Measurements from ENCODE around the gene AUH. TPM values are rescaled to one million over a fixed set of nuclear protein-coding genes. Genes with fewer than 3 reads are reported as not detected.
"Not testable (repeated sequence)": the region's sequence is repeated elsewhere in the genome, so short reads cannot be mapped to it uniquely, and the experiment has no call there.

The AUH gene
- total RNA-seq, 2 donors from 2014 or later: 22.1 to 22.7 TPM

GRCh38 chr9:91198881-91199280, 162.8 kb downstream of the AUH start:
- intact Hi-C loops (cut with DNase I): loop anchor here in 1 of 2 donors (5.0 kb wide), 1 partner anchor 223 kb away; the partner anchor contains the start of gene NFIL3
- not testable (repeated sequence) for ATAC-seq

GRCh38 chr9:91198405-91198804, 163.3 kb downstream of the AUH start:
- intact Hi-C loops (cut with DNase I): loop anchor here in 1 of 2 donors (5.0 kb wide), 1 partner anchor 224 kb away; the partner anchor contains the start of gene NFIL3
- no peak for DNase-seq
- no peak for ATAC-seq

More at GRCh38 chr9:91198881-91199280, 162.8 kb downstream of the AUH start:
- DNase-seq: not testable (repeated sequence)

- DNase-seq (peak; percentile 69), ATAC-seq (peak; percentile 51 to 70)
- intact Hi-C loops (cut with DNase I): loop anchor here in 1 of 2 donors (5.0 kb wide), 1 partner anchor 225 kb away; the partner anchor contains the start of gene NFIL3
These were observed 164.2 kb downstream of the AUH start for GRCh38 chr9:91197232-91198181.

GRCh38 chr9:91196103-91196950, 165.4 kb downstream of the AUH start:
- ATAC-seq (no peak), DNase-seq (no peak)
- intact Hi-C loops (cut with DNase I): loop anchor here in 1 of 2 donors (5.0 kb wide), 1 partner anchor 226 kb away; the partner anchor contains the start of gene NFIL3

DNA sequence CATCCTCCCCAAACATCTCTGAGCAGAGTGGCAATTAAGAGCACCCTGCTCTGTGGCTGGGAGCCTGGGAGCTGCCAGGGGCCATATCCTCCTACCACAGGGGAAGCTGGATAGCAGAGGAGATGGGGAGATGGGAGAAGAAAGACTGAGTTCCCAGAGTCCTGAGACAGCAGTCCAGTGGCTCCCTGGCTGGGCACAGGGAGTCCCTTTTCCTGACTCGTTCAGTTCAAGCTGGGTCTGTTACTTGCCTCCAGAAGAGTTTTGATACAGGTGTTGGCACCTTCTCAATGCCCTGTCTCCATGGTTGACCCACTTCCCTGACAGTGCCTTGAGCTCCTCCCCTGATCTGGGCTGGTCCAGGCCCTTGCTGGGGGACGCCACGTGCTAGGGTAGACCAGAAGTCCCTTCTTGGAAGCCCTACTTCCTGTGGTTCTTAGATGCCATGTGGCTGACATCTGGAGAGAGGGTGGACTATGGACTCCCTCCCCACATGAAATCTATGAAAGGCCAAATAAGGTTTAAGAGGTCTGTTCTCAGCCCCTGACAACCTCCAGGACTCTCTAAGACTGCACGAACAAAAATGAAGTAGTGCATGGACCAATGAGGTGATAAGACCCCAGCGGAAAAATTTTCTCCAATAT, 166.2 kb downstream of the AUH start:
- no peak for ATAC-seq
- intact Hi-C loops (cut with DNase I): loop anchor here in 1 of 2 donors (5.0 kb wide), 1 partner anchor 227 kb away; the partner anchor contains the start of gene NFIL3
- DNase-seq: no peak

DNA sequence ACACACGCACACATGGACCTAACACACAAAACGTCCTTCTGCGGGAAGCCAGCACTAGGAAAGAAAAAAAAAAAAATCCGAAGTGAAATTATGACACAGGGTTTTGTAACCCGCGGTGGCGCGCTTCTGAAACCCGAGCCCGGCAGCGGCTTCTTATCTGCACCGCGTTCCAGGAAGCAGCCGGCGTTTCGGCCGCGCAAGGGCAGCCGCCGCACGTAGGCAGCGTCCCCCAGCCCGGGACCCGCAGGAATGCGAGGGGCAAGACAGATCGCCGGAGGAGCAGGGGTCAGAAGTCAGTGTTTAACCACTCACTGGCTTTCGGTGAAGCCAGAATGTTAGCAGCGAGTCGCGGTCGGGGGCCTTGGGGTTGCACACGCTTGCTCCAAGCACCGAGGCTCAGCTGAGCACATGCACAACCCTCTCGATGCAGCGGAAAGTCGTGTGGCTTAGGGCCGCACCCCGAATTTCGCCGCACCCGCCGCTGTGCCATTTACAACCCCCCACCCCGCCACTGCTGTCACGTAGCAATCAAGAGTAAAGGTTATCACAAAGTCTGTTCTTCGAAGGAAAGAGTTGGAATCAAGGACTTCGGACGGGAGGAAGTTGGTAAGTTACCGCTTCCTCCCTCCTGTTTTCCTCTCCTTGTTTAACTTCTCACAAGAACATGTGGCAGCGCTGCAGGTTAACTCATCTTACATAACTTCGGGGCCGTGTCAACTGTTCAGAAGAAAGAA, 167.9 kb downstream of the AUH start:
- intact Hi-C loops (cut with DNase I): loop anchor here in 1 of 2 donors (5.0 kb wide), 2 partner anchors 77 to 92 kb away; no protein-coding TSS in a partner anchor
- ATAC-seq (peak; percentile 75 to 80), DNase-seq (peak; percentile 92)

DNA sequence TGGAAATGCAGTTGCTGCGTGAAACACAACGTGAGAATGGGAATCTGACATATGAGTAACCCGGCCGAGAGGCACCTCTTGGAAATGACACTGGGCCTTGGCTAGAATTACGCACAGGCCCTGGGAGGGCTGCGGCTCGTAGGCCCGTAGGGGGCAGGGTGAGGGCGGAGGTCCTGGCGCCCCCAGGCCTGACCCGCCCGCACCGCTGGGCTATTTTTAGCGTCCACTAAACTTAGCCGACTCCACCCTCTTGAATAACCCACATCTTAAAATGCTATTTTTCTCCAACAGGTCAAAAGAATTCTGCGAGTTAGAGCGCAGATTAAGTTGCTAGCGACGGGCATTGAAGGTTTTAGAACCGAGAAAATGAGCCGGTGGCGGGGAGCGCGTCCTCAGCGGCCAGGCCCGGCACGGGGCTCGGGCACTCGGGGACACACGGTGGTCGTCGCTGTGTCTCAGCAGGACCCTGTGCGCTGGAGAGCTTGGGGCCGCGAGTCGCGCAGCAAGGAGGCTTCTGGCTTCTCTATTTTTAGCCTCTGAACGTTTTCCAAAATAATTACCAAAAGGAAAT, 168.5 kb downstream of the AUH start:
- ATAC-seq (peak; percentile 81 to 91), DNase-seq (peak; percentile 90)
- intact Hi-C loops (cut with DNase I): loop anchor here in 1 of 2 donors (5.0 kb wide), 2 partner anchors 76 to 91 kb away; no protein-coding TSS in a partner anchor

DNA sequence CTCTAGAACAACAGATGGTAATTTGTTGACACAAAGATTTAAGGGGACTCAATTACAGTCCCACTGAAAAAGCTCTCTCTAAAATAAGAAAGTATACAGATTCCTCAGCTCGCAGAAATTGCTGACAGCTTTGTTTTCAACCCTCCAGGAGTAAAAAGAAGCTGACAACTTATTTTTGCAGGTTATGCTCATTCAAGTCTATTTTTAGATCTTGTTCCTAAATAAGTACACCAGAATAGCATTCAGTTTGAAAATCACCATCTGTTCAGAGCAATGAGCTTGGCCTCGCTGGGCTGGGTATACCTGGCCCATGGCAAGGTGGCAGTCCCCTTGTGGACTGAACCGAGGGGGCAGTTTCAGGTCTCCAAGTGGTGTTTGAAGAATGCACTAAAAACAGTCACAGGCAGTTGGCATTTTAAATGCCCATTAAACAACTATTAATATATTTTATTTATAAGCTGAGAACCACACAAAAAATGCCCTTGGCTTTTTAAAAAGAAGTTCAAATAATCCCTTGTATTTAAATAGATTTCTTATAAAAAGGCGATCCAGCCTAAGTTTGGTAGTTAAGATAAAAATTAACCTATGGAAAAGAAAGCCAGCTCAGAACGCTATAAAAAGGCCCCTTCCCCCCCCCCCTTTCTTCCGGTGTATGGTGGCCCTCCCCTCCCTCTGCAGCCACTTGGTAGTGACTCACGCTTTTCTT, 169.2 kb downstream of the AUH start:
- intact Hi-C loops (cut with DNase I): loop anchor here in 1 of 2 donors (5.0 kb wide), 2 partner anchors 75 to 90 kb away; no protein-coding TSS in a partner anchor
- ATAC-seq (no peak), DNase-seq (no peak)

DNA sequence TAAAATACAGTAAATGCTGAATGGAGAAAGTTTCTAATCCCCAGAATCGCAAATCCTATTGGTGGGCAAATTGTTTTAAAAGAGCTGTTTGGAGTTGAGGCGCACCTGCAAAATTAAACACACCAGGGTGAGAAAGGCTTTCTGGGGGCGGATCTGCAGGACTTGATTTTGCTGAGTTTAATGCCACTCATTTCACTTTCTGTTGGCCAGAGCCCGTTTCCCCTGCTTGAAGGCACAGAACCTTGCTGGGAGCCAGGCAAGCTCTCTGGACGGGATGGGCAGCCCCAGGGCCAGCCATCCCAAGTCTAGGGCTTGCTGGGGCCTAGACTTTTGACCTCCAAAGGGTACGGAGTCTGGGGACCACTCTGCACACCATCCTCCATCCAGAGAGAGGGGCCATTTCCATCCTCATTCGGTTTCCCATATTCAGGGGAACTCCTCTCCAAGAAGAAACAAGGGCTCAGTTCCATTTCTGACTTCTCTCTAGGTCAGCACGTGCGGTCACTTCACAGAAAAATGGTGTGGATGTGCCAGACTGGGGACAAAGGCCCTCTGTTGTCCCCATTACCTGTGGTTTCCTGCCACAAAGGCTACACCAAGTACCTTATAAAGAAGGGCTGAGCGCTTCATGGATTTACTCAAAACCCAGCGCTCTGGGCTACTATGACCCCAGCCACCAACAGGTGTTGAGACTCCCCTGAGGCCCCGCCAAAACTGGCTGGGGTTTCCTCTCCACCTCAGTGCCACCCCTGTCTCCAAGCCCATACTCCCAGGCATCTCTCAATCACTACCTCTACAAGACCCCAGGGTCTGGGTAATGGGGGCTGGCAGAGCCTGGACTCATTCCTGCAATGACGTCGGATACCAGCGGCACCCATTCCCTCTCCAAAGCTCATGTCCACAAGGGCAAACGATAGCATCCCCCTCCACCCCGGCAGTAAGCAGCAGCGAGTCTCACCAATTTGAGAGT, 170.0 kb downstream of the AUH start:
- DNase-seq (no peak), ATAC-seq (no peak)
- intact Hi-C loops (cut with DNase I): loop anchor here in 1 of 2 donors (5.0 kb wide), 2 partner anchors 74 to 89 kb away; no protein-coding TSS in a partner anchor

DNA sequence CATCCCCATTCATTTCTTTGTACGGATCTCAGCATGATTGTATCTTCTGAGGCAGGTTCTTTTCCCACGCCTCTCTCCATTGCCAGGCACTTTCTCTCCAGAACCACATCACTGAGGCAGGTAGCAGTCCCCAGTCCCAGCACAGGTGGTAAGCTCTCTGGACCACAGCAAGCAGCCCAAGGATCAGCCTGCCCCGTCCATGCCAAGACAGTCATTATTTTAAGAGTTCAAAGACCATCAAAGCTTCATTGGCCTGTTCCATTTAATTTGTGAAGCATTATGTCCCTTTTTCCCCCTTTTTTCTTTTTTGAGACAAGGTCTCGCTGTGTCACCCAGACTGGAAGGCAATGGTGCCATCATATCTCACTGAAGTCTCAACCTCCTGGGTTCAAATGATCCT, 171.7 kb downstream of the AUH start:
- ATAC-seq (no peak), DNase-seq (no peak)
- intact Hi-C loops (cut with DNase I): loop anchor here in 1 of 2 donors (5.0 kb wide), 2 partner anchors 73 to 88 kb away; no protein-coding TSS in a partner anchor

- ATAC-seq (no peak), DNase-seq (no peak)
- intact Hi-C loops (cut with DNase I): no loop called here
These were observed 172.8 kb downstream of the AUH start for GRCh38 chr9:91188719-91189590.

- ATAC-seq: peak; percentile 44 to 51
- DNase-seq: no peak
These were observed 173.8 kb downstream of the AUH start for GRCh38 chr9:91187965-91188344.

GRCh38 chr9:91187311-91187964, 174.3 kb downstream of the AUH start:
- intact Hi-C loops (cut with DNase I): no loop called here
- DNase-seq: no peak
- ATAC-seq: no peak

More at GRCh38 chr9:91187965-91188344, 173.8 kb downstream of the AUH start:
- intact Hi-C loops (cut with DNase I): no loop called here

- DNase-seq (no peak), ATAC-seq (peak in 1 of 2 donors; percentile 51)
- intact Hi-C loops (cut with DNase I): no loop called here
These were observed 175.0 kb downstream of the AUH start for GRCh38 chr9:91186632-91187108.

All from left cardiac atrium (tissue), 4 donors.